K562 (cell line): ENCODE measurements around the gene MFSD12. TPM values are rescaled to one million over a fixed set of nuclear protein-coding genes. Genes with fewer than 3 reads are reported as not detected.

Experiments
- ATAC-seq: fragments of 200-7000 bp; cut with Tn5 transposase; 3 replicates; pipeline ENCODE4 v1.9.1; 2020; ENCODE audit warnings: moderate library complexity
- BruUV-seq: library from RNA; stranded (reverse); fragments of 400-500 nt; replicated peaks from 2 replicates; lab custom pipeline; 2021; lab: Mats Ljungman, UMichigan
- CTCF ChIA-PET: fragments of 300-600 bp; formaldehyde crosslinking; extraction: SDS; loops from one replicate; lab custom pipeline; 2021; ENCODE audit warnings: low intra/inter-chr PET ratio; lab: Yijun Ruan, JAX
- POLR2A ChIA-PET: fragments of 300-600, 350-650 bp; sonication (Branson Sonifier 250); formaldehyde crosslinking; extraction: SDS; loops from one replicate; lab custom pipeline; 2021; ENCODE audit warnings: antibody characterized with exemption, inconsistent platforms; lab: Yijun Ruan, JAX
- DNase-seq, 4 experiments: peaks; one replicate each; pipeline versions ENCODE4 v3.0.0 to v3.0.0-alpha.2; 2011 to 2018; ENCODE audit warnings: low spot score in 3 of 4, mixed read lengths in 3 of 4; ENCODE audit errors: extremely low read depth in 1 of 4
- FAIRE-seq: peaks from 2 replicates; lab custom pipeline; 2011; peaks lifted over from hg19 to GRCh38; lab: Jason Lieb, UNC
- H2AFZ ChIP-seq: 2 replicates; pipeline ENCODE4 v1.6.0; 2011; ENCODE audit warnings: low read depth, low read length, control low read depth, inconsistent platforms
- H3K27ac ChIP-seq: fragments of 200-600 bp; 3 replicates; pipeline ENCODE4 v1.8.0; 2011; ENCODE audit warnings: low read depth, mild to moderate bottlenecking, control low read depth, inconsistent platforms, low read length, moderate library complexity, mixed read lengths; ENCODE audit errors: extremely low read depth
- H3K27me3 ChIP-seq, 2 experiments: fragments of 300-600 bp in 1 of 2; 2 replicates in 1 of 2; 3 replicates in 1 of 2; pipeline versions ENCODE4 v1.6.0 to v1.8.0; 2011; ENCODE audit warnings: inconsistent platforms in 2 of 2, low read length in 2 of 2, mild to moderate bottlenecking in 1 of 2, mixed read lengths in 1 of 2, moderate library complexity in 1 of 2; ENCODE audit not compliant: control insufficient read depth in 2 of 2, insufficient read depth in 2 of 2
- H3K36me3 ChIP-seq: fragments of 300-600 bp; 3 replicates; pipeline ENCODE4 v1.8.0; 2011; ENCODE audit warnings: mild to moderate bottlenecking, low read length, inconsistent platforms; ENCODE audit not compliant: control insufficient read depth, insufficient read depth
- H3K4me1 ChIP-seq, 2 experiments: fragments of 200-600 bp in 1 of 2; replicated peaks in 1 of 2; 2 replicates in 1 of 2; 3 replicates in 1 of 2; pipeline versions ENCODE4 v1.5.1 to v1.8.0; 2011; ENCODE audit warnings: inconsistent platforms in 2 of 2, low read length in 2 of 2, mild to moderate bottlenecking in 1 of 2, mixed read lengths in 1 of 2, moderate library complexity in 1 of 2; ENCODE audit not compliant: control insufficient read depth in 2 of 2, insufficient read depth in 2 of 2
- H3K4me2 ChIP-seq: 2 replicates; pipeline ENCODE4 v1.6.1; 2011; ENCODE audit warnings: low read length, control low read depth, inconsistent platforms, mixed read lengths; ENCODE audit not compliant: insufficient read depth
- H3K4me3 ChIP-seq: fragments of 200-600 bp; sonication (generic), shearing (Covaris generic); 2 replicates; pipeline ENCODE4 v1.5.1; 2016; ENCODE audit warnings: control low read depth, inconsistent platforms
- H3K79me2 ChIP-seq: fragments of 200-600 bp; 3 replicates; pipeline ENCODE4 v1.8.0; 2011; ENCODE audit warnings: low read length, inconsistent platforms; ENCODE audit not compliant: control insufficient read depth, insufficient read depth
- H3K9ac ChIP-seq, 2 experiments: 2 replicates each; pipeline versions ENCODE4 v1.6.0 to v1.6.1; 2011; ENCODE audit warnings: low read depth in 2 of 2, low read length in 2 of 2, control low read depth in 1 of 2, inconsistent platforms in 1 of 2, mild to moderate bottlenecking in 1 of 2, mixed read lengths in 1 of 2; ENCODE audit not compliant: insufficient read depth in 1 of 2
- H3K9me1 ChIP-seq: one replicate; pipeline ENCODE4 v1.6.0; 2011; ENCODE audit warnings: inconsistent platforms, mild to moderate bottlenecking, low read length, moderate library complexity; ENCODE audit not compliant: control insufficient read depth, insufficient read depth
- H3K9me3 ChIP-seq: replicated peaks from 2 replicates; pipeline ENCODE4 v1.5.1; 2011; ENCODE audit warnings: low read depth, low read length, inconsistent platforms; ENCODE audit not compliant: control insufficient read depth, insufficient read depth
- H4K20me1 ChIP-seq: replicated peaks from 2 replicates; pipeline ENCODE4 v1.6.1; 2011; ENCODE audit warnings: low read length, inconsistent platforms, mixed read lengths; ENCODE audit not compliant: control insufficient read depth, insufficient read depth
- POLR2G ChIP-seq: fragments of 200-400 bp; formaldehyde crosslinking; IDR thresholded peaks from 2 replicates; pipeline ENCODE4 v1.6.1; 2017; ENCODE audit warnings: low read depth, mild to moderate bottlenecking, antibody characterized with exemption, low read length, moderate library complexity
- UBTF ChIP-seq, 2 experiments: IDR thresholded peaks; 2 replicates each; pipeline ENCODE4 v1.6.1; 2012; ENCODE audit warnings: improper control_type of control experiment in 2 of 2, low read depth in 2 of 2, low read length in 2 of 2, borderline replicate concordance in 1 of 2
- WGBS: fragments of 100-300 bp; shearing (Covaris generic); methylation state at CpG from one replicate; pipeline ENCODE4 v1.1.6; 2016; ENCODE audit warnings: low coverage, mixed read lengths; ENCODE audit not compliant: insufficient coverage; ENCODE audit errors: missing lambda C conversion rate; 5-methylcytosine and 5-hydroxymethylcytosine counted together
- in situ Hi-C: fragments of 300-500 bp; cut with MboI; formaldehyde crosslinking; loops from 4 replicates; pipeline ENCODE4 v1.15.0; 2018; ENCODE audit warnings: inconsistent platforms, mixed read lengths
- intact Hi-C: fragments of 100-400 bp; cut with micrococcal nuclease; formaldehyde crosslinking; loops from 2 replicates; pipeline ENCODE4 v1.14.2; 2022
- polyA plus RNA-seq, 8 experiments: library from polyadenylated mRNA; depleted of rRNA in 4 of 8; stranded (reverse) in 5 of 8; unstranded in 3 of 8; fragments of >200 nt; fragmentation: Nextera tagmentation in 2 of 8; fragmentation: Illumina TruSeq in 1 of 8; extraction: Ambion mirVana in 2 of 8; extraction: Trizol in 1 of 8; gene quantifications; 2 replicates each; pipeline versions ENCODE4 v1.2.1 to v1.2.3, GENCODE V29; 2011 to 2014; ENCODE audit warnings: inconsistent platforms in 1 of 8, missing spikeins in 1 of 8
- total RNA-seq, 7 experiments: library from RNA; depleted of rRNA in 6 of 7; stranded (reverse); fragments of >200 nt in 6 of 7; fragmentation: Illumina TruSeq in 2 of 7; extraction: Trizol in 2 of 7; gene quantifications; 2 replicates each; pipeline versions ENCODE4 v1.2.1 to v1.2.3, GENCODE V29; 2011 to 2021; ENCODE audit warnings: low replicate concordance in 1 of 7

Gene MFSD12
- total and polyA plus RNA-seq, 9 of the 15 experiments (the other 6 are each of a cell fraction or from before 2014, with no cell fraction given), result 0.69 to 112 (median 31.8) TPM

- H3K36me3 ChIP-seq, result peaks cover 22% of the 10 kb centered on the region; the same call in 1 of the 3 replicates
- H3K27me3 ChIP-seq, result no peaks in the 10 kb centered on the region
- CTCF ChIA-PET, result interaction anchor here (0.6 kb wide), 1 partner anchor 21 kb away, joined by 3 read pairs; no protein-coding TSS in a partner anchor
- H3K9ac ChIP-seq, result no peak overlapping the region
- no peak overlapping the region for H3K4me3 ChIP-seq
- BruUV-seq, result no TSS peak
- no peaks in the 10 kb centered on the region for H3K9me3 ChIP-seq
- no peak for DNase-seq
- H3K79me2 ChIP-seq, result peaks cover 76% of the 10 kb centered on the region
- peaks cover 8% of the 10 kb centered on the region for H3K9me1 ChIP-seq
- intact Hi-C loops (no loop called here), in situ Hi-C loops (no loop called here)
- no peak overlapping the region for H3K4me2 ChIP-seq
- FAIRE-seq, result no peak
- 72% methylated on average over 14 of the region's 15 CpGs for WGBS
- TF ChIP-seq UBTF (IDR thresholded peaks at IDR 0.05; ENCODE audit: borderline replicate concordance in 1 of 2, low read depth in 2 of 2, low read length in 2 of 2) (no peak), POLR2G (0 out of 2 replicates have a peak, but pooled peaks have one; percentile 5)
- POLR2A ChIA-PET, result interaction anchor here (0.6 to 2.0 kb wide), 3 partner anchors 12 to 36 kb away, joined by 3 to 6 read pairs (median 3); partner anchors contain the start of gene DOHH
- peaks cover 46% of the 10 kb centered on the region for H4K20me1 ChIP-seq
- peaks cover 11 to 76% of the 10 kb centered on the region in 2 experiments for H3K4me1 ChIP-seq
- no peak for ATAC-seq
- no peak overlapping the region for H3K27ac ChIP-seq
- H2AFZ ChIP-seq, result no peak overlapping the region
Measured at GRCh38 chr19:3515891-3516422, 41.4 kb downstream of the MFSD12 start.
